Lower lobe of right lung (tissue), 2 donors: ENCODE results near the gene XRCC5. TPM values are rescaled to one million over a fixed set of nuclear protein-coding genes. Genes with fewer than 3 reads are reported as not detected.
"Not testable (repeated sequence)": the region's sequence is repeated elsewhere in the genome, so short reads cannot be mapped to it uniquely, and the experiment has no call there.

Source experiments
- ATAC-seq, 2 donors: fragments of 200-7000 bp; cut with Tn5 transposase; one replicate each; pipeline ENCODE4 v1.9.1; 2020 to 2022; ENCODE audit warnings: mild to moderate bottlenecking in 2 of 2, moderate library complexity in 2 of 2
- DNase-seq: peaks from one replicate; pipeline ENCODE4 v3.0.0-alpha.2; 2020
- H3K27ac ChIP-seq: fragments of 200-600 bp; one replicate; pipeline ENCODE4 v1.8.0; 2022
- H3K27me3 ChIP-seq: fragments of 200-600 bp; one replicate; pipeline ENCODE4 v1.8.0; 2022; ENCODE audit warnings: low read depth
- H3K36me3 ChIP-seq: fragments of 200-600 bp; one replicate; pipeline ENCODE4 v1.8.0; 2022; ENCODE audit warnings: mild to moderate bottlenecking
- H3K4me1 ChIP-seq: fragments of 200-600 bp; one replicate; pipeline ENCODE4 v1.8.0; 2022
- H3K4me3 ChIP-seq: fragments of 200-600 bp; one replicate; pipeline ENCODE4 v1.8.0; 2022; ENCODE audit warnings: mild to moderate bottlenecking
- H3K9me3 ChIP-seq: fragments of 200-600 bp; one replicate; pipeline ENCODE4 v1.8.0; 2022
- intact Hi-C: fragments of 100-400 bp; cut with DNase I; formaldehyde crosslinking; loops from one replicate; pipeline ENCODE4 v1.11.0; 2022
- total RNA-seq: library from RNA; stranded (reverse); fragmentation: NEBNext Ultra II Directional; extraction: Animal tissue kit (Norgen Biotek cat#: 25700); gene quantifications from one replicate; pipeline ENCODE4 v1.2.1, GENCODE V29; 2021
- TF ChIP-seq, protein P1 (sequence below): fragments of 200-600 bp; IDR thresholded peaks from one replicate; pipeline ENCODE4 v1.8.0; 2022; ENCODE audit warnings: antibody characterized with exemption, mild to moderate bottlenecking
- donor health status: DM: no; HTN: yes; CAD: no; lungs with severe emphysema.

Gene XRCC5
- total RNA-seq, 1 donor from 2014 or later: 155 TPM

- TF ChIP-seq, protein P1, sequence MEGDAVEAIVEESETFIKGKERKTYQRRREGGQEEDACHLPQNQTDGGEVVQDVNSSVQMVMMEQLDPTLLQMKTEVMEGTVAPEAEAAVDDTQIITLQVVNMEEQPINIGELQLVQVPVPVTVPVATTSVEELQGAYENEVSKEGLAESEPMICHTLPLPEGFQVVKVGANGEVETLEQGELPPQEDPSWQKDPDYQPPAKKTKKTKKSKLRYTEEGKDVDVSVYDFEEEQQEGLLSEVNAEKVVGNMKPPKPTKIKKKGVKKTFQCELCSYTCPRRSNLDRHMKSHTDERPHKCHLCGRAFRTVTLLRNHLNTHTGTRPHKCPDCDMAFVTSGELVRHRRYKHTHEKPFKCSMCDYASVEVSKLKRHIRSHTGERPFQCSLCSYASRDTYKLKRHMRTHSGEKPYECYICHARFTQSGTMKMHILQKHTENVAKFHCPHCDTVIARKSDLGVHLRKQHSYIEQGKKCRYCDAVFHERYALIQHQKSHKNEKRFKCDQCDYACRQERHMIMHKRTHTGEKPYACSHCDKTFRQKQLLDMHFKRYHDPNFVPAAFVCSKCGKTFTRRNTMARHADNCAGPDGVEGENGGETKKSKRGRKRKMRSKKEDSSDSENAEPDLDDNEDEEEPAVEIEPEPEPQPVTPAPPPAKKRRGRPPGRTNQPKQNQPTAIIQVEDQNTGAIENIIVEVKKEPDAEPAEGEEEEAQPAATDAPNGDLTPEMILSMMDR: no peak
- ATAC-seq (no peak), DNase-seq (no peak)
- no peak overlapping the region for H3K27ac ChIP-seq
- no peaks in the 10 kb centered on the region for H3K9me3 ChIP-seq
- H3K4me1 ChIP-seq: no peaks in the 10 kb centered on the region
- no peaks in the 10 kb centered on the region for H3K27me3 ChIP-seq
- intact Hi-C loops: no loop called here
- no peak overlapping the region for H3K4me3 ChIP-seq
- peaks cover 79% of the 10 kb centered on the region for H3K36me3 ChIP-seq
Measured at GRCh38 chr2:216206821-216207220, 97.7 kb downstream of the XRCC5 start.

- ATAC-seq, DNase-seq, H3K27ac ChIP-seq, H3K4me1 ChIP-seq, intact Hi-C loops, H3K4me3 ChIP-seq, H3K27me3 ChIP-seq, H3K9me3 ChIP-seq: not testable (repeated sequence)
- H3K36me3 ChIP-seq: peaks cover 60% of the 10 kb centered on the region
Measured at GRCh38 chr2:216208661-216209060, 99.5 kb downstream of the XRCC5 start.

DNA sequence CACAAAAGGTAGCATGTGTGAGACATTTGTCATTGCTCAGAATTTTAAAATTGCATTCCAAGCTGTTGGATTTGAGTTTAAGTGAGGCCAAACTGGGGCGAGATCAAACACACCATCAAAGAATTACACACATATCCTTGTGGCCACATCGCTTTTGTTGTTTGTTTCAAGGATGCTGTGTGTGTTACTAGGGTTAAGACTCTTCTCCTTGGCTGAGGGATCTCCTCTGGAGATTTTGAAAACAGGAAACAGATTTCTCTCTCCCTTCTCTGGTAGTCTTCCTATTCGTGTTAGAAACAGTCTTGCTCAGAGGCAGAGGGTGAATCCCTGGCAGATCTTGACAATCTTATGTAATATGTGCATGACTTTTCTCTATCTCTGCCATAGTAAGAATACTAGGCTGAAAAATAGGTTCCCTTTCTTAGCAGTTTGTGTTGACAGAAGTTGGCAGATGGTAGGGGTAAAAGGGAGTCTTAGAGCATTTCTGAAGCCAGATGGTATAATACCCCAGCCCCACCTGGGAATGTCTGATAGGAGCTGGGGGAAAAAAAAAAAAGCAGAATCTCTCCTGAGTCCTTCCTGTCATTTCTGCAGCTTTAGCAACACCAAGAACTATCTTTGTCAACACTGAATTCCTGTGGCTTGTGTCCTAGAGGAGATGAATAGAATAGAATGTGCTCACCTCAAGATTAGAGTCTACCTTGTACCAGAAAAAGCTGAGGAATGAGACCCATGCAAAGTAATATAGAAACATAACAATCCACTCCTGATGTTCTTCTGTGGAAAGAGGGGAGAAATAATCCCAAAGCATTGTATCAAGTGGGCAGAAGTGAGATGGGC, 101.8 kb downstream of the XRCC5 start:
- no peaks in the 10 kb centered on the region for H3K4me1 ChIP-seq
- ATAC-seq (no peak), DNase-seq (no peak)
- intact Hi-C loops: no loop called here
- H3K27ac ChIP-seq: no peak overlapping the region
- no peaks in the 10 kb centered on the region for H3K27me3 ChIP-seq
- H3K36me3 ChIP-seq: peaks cover 38% of the 10 kb centered on the region
- no peaks in the 10 kb centered on the region for H3K9me3 ChIP-seq
- H3K4me3 ChIP-seq: no peak overlapping the region
- TF ChIP-seq, protein P1: no peak

DNA sequence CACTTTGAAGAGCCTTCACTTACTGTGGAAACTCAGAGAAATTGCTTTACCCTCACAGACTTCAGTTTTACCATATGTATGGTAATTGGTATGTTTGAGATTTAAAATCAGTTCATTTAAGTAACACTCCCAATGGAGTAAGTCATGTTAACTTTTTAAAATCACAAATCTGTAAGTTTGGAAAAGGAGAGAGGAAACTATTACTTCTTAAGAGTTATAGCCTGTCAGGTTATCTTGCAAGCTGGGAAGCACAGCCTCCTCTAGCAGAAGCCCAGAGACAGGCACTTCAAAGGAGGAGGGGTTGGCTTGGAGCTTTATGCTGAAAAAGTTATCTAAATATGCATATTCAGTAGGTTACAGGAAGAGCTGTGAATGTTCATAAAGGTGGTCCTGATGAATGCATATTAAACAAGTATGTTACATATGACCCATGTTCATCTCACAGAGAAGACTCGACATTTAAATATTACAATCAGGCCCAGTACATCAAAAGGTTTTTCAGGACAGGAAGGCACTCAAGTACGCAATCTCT, 102.5 kb downstream of the XRCC5 start:
- TF ChIP-seq, protein P1: no peak
- Histone ChIP-seq H3K9me3 (no peaks in the 10 kb centered on the region), H3K27me3 (no peaks in the 10 kb centered on the region), H3K4me3 (no peak overlapping the region), H3K27ac (no peak overlapping the region), H3K36me3 (peaks cover 30% of the 10 kb centered on the region), H3K4me1 (peaks cover 2% of the 10 kb centered on the region)
- no peak for ATAC-seq
- intact Hi-C loops: no loop called here
- DNase-seq: no peak

GRCh38 chr2:216214768-216215167, 105.6 kb downstream of the XRCC5 start:
- H3K4me1 ChIP-seq: peaks cover 7% of the 10 kb centered on the region
- intact Hi-C loops: no loop called here
- TF ChIP-seq, protein P1: no peak

More at GRCh38 chr2:216214768-216215167, 105.6 kb downstream of the XRCC5 start:
- ATAC-seq: no peak
- H3K27me3 ChIP-seq: no peaks in the 10 kb centered on the region
- H3K4me3 ChIP-seq: no peak overlapping the region
- H3K9me3 ChIP-seq: no peaks in the 10 kb centered on the region
- H3K36me3 ChIP-seq: peaks cover 7% of the 10 kb centered on the region
- DNase-seq: no peak
- H3K27ac ChIP-seq: no peak overlapping the region
